HG02798 (cell line): ENCODE data around the gene PCARE.

Experiments used
- ATAC-seq: cut with Tn5 transposase; IDR thresholded peaks from one replicate; pipeline ENCODE4 v1.9.1; 2021; ENCODE audit warnings: mild to moderate bottlenecking; ENCODE audit not compliant: unreplicated experiment, poor library complexity

PCARE gene

GRCh38 chr2:29013057-29013780 is 61.1 kb downstream of the PCARE start:
- ATAC-seq: no peak

GRCh38 chr2:29012211-29012681 is 62.1 kb downstream of the PCARE start:
- no peak for ATAC-seq
